Endothelial cell of umbilical vein (primary cell): ENCODE measurements around the gene ZNF618.
A peak's percentile ranks its signal among the peaks of the same experiment; 100 is the strongest.

Source experiments
- CTCF ChIP-seq, 2 donors: IDR thresholded peaks; 1 replicate in 1 of 2; 2 replicates in 1 of 2; pipeline ENCODE4 v1.5.1; 2011; ENCODE audit warnings: low read length in 2 of 2, mild to moderate bottlenecking in 2 of 2, moderate library complexity in 2 of 2, control low read depth in 1 of 2, inconsistent platforms in 1 of 2, low read depth in 1 of 2; ENCODE audit not compliant: insufficient read depth in 1 of 2; ENCODE audit errors: extremely low read depth in 1 of 2
- EZH2 ChIP-seq: IDR thresholded peaks from 2 replicates; pipeline ENCODE4 v1.6.1; 2012; ENCODE audit warnings: borderline replicate concordance, low read depth, mild to moderate bottlenecking, moderate library complexity, low read length, inconsistent platforms; ENCODE audit not compliant: severe bottlenecking
- FOS ChIP-seq: IDR thresholded peaks from 2 replicates; pipeline ENCODE4 v1.6.1; 2011; ENCODE audit warnings: mild to moderate bottlenecking, low read length, moderate library complexity, borderline replicate concordance; ENCODE audit not compliant: insufficient read depth
- JUN ChIP-seq: IDR thresholded peaks from 2 replicates; pipeline ENCODE4 v1.6.1; 2011; ENCODE audit warnings: borderline replicate concordance, low read depth; ENCODE audit not compliant: insufficient read length, insufficient read depth
- MAX ChIP-seq: IDR thresholded peaks from 2 replicates; pipeline ENCODE4 v1.6.1; 2011; ENCODE audit not compliant: insufficient read depth, insufficient read length
- MYC ChIP-seq: IDR thresholded peaks from one replicate; pipeline ENCODE4 v1.6.1; 2011; ENCODE audit warnings: mild to moderate bottlenecking, low read depth, low read length
- POLR2A ChIP-seq: IDR thresholded peaks from 2 replicates; pipeline ENCODE4 v1.6.1; 2012; ENCODE audit warnings: low read depth, mild to moderate bottlenecking, control low read depth, low read length
- POLR2AphosphoS5 ChIP-seq: IDR thresholded peaks from 2 replicates; pipeline ENCODE4 v1.6.1; 2012; ENCODE audit warnings: low read depth, mild to moderate bottlenecking, control low read depth, low read length, moderate library complexity; ENCODE audit not compliant: insufficient read depth

GRCh38 chr9:114047717-114048116 is 171.6 kb downstream of the ZNF618 start:
- TF ChIP-seq MYC (no peak), CTCF (IDR thresholded peaks at IDR 0.05; ENCODE audit: extremely low read depth in 1 of 2, insufficient read depth in 1 of 2, low read depth in 1 of 2, low read length in 2 of 2) (peak in 1 of 2 donors; percentile 29), JUN (no peak), POLR2A (no peak), MAX (no peak), EZH2 (no peak), POLR2AphosphoS5 (no peak), FOS (no peak)
